Uterus (tissue), 4 donors: Measurements from ENCODE around the gene SYTL2. TPM values are rescaled to one million over a fixed set of nuclear protein-coding genes. Genes with fewer than 3 reads are reported as not detected.
A peak's percentile ranks its signal among the peaks of the same experiment; 100 is the strongest.

ENCODE experiments used
- DNase-seq, 2 donors: peaks; one replicate each; pipeline ENCODE4 v3.0.0-alpha.2; 2019 to 2020
- H3K27ac ChIP-seq, 2 donors: fragments of 200-600 bp; sonication (generic); 1 replicate in 1 of 2; 2 replicates in 1 of 2; pipeline ENCODE4 v1.5.1; 2016 to 2018
- H3K27me3 ChIP-seq, 2 donors: fragments of 200-600 bp; sonication (generic); one replicate each; pipeline ENCODE4 v1.5.1; 2018 to 2019; ENCODE audit warnings: control low read depth in 1 of 2
- H3K36me3 ChIP-seq, 2 donors: fragments of 200-600 bp; sonication (generic); one replicate each; pipeline ENCODE4 v1.5.1; 2019; ENCODE audit warnings: control low read depth in 1 of 2
- H3K4me1 ChIP-seq, 2 donors: fragments of 200-600 bp; sonication (generic); one replicate each; pipeline ENCODE4 v1.5.1; 2018 to 2019; ENCODE audit warnings: control low read depth in 1 of 2
- H3K4me3 ChIP-seq, 2 donors: fragments of 200-600 bp; sonication (generic); 1 replicate in 1 of 2; 2 replicates in 1 of 2; pipeline ENCODE4 v1.5.1; 2018 to 2019; ENCODE audit warnings: mild to moderate bottlenecking in 1 of 2
- H3K9me3 ChIP-seq, 2 donors: fragments of 200-600 bp; sonication (generic); one replicate each; pipeline ENCODE4 v1.5.1; 2019; ENCODE audit warnings: control low read depth in 1 of 2
- POLR2A ChIP-seq, 2 donors: fragments of 450-650 bp; IDR thresholded peaks; one replicate each; pipeline ENCODE4 v1.6.1; 2016; ENCODE audit warnings: antibody characterized with exemption in 2 of 2, mild to moderate bottlenecking in 1 of 2, moderate library complexity in 1 of 2
- intact Hi-C: fragments of 100-400 bp; cut with DNase I; formaldehyde crosslinking; loops from one replicate; pipeline ENCODE4 v1.15.1; 2023; ENCODE audit warnings: low total_unique reads
- total RNA-seq, 4 donors: library from RNA; depleted of rRNA in 3 of 4; stranded (reverse); fragments of >200 nt in 3 of 4; gene quantifications; one replicate each; pipeline versions ENCODE4 v1.1.0 to v1.2.4, GENCODE V29; 2014 to 2023
- TF ChIP-seq, protein P1 (sequence below), 4 experiments: fragments of 200-600 bp in 2 of 4; fragments of 450-650 bp in 2 of 4; sonication (generic) in 2 of 4; IDR thresholded peaks; one replicate each; pipeline ENCODE4 v1.5.1; 2016 to 2019; ENCODE audit warnings: antibody characterized with exemption in 4 of 4, mild to moderate bottlenecking in 2 of 4, moderate library complexity in 1 of 4
- donor health status: DM: yes; HTN: yes; CAD: no.

The SYTL2 gene
- total RNA-seq, 4 donors from 2014 or later = 33.0 to 77.4 (median 39.7) TPM

DNA sequence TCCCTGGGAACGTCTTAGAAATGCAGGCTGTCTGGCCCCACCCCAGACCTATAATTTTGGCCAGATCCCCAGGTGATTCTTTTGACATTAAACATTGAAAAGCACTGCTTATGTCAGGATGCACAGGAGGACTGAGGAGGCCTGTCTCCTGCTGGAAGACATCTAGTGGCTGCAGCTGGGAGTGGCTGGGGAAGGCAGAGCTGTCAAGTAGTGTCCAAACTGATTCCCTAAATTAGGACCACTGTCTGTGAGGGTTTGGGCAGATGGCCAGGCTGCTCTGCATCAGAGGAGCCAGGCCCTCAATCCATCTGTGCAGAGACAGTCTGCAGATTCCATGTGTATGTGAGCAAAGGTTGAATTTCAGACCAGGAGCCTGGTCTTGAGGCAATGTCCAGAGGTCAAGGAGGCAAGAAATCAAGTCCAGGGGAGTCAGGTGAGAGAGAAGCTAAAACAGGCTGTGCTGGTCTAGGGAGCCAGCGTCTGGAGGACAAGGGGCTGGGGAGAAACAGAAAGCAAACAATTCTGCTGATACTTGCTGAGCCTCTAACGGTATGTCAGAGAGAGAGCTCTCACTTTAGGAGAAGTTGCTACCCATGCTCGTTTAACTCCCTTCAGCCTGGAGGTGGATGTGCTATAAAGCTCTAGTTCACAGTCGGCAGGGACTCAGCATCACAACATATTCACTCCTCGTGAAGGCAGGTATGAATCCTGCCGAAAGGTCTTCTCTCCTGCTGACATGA lies 15.3 kb upstream of the SYTL2 start:
- Histone ChIP-seq H3K9me3 (no peaks in the 10 kb centered on the region), H3K4me1 (peaks cover 0 to 13% of the 10 kb centered on the region in 2 donors), H3K4me3 (no peak overlapping the region), H3K36me3 (no peaks in the 10 kb centered on the region), H3K27ac (peak overlapping the region; percentile 80 to 86), H3K27me3 (no peaks in the 10 kb centered on the region)
- DNase-seq = peak; percentile 53 to 57
- no peak for TF ChIP-seq POLR2A (IDR thresholded peaks at IDR 0.05)
- TF ChIP-seq, protein P1, sequence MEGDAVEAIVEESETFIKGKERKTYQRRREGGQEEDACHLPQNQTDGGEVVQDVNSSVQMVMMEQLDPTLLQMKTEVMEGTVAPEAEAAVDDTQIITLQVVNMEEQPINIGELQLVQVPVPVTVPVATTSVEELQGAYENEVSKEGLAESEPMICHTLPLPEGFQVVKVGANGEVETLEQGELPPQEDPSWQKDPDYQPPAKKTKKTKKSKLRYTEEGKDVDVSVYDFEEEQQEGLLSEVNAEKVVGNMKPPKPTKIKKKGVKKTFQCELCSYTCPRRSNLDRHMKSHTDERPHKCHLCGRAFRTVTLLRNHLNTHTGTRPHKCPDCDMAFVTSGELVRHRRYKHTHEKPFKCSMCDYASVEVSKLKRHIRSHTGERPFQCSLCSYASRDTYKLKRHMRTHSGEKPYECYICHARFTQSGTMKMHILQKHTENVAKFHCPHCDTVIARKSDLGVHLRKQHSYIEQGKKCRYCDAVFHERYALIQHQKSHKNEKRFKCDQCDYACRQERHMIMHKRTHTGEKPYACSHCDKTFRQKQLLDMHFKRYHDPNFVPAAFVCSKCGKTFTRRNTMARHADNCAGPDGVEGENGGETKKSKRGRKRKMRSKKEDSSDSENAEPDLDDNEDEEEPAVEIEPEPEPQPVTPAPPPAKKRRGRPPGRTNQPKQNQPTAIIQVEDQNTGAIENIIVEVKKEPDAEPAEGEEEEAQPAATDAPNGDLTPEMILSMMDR (IDR thresholded peaks at IDR 0.05) = peak; percentile 20 to 58 (median 45)
- intact Hi-C loops = no loop called here

DNA sequence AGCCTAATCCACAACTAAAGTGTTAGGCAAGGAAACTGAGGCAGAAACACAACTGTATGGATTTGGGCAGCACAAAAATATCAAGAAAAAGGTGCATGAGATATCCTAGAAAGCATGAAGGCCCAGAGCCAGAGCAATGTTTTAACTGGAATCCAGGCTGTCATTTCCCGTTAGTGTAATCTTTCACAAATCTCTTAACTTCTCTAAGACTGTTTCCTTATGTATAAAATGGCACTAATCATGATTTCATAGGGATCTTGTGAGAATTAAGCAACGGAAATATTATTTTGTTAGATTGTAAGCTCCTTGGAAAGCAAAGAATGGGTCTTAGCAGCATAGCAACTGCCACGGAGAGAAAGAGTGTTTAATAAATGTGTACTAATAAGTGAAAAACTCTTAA lies 14.7 kb upstream of the SYTL2 start:
- H3K4me3 ChIP-seq = no peak overlapping the region
- peaks cover 0 to 13% of the 10 kb centered on the region in 2 donors for H3K4me1 ChIP-seq
- intact Hi-C loops = no loop called here
- no peak for TF ChIP-seq POLR2A (IDR thresholded peaks at IDR 0.05)
- TF ChIP-seq, protein P1 (IDR thresholded peaks at IDR 0.05) = no peak
- H3K36me3 ChIP-seq = no peaks in the 10 kb centered on the region
- H3K27ac ChIP-seq = peak overlapping the region; percentile 80 to 86
- H3K27me3 ChIP-seq = no peaks in the 10 kb centered on the region
- no peak for DNase-seq
- no peaks in the 10 kb centered on the region for H3K9me3 ChIP-seq

DNA sequence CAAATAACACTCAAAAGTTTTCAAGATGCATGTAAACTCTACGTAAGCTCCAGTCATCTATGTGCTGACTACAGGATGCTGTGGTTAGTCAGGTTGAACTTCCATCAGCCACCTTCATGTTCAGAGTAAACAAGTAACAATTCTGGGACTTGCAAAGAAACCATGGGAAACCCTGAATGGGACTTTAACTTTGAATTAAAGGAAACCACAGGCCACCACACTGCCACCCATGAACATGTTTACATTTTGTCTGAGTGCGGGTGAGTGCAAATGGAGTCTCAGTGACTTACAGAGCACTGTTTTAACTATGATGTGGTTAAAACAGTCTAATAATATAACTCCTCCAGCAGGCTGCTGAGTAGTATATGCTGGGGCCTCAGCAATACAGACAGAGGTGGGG lies 12.9 kb upstream of the SYTL2 start:
- peaks cover 0 to 13% of the 10 kb centered on the region in 2 donors for H3K4me1 ChIP-seq
- intact Hi-C loops = no loop called here
- no peak for TF ChIP-seq POLR2A (IDR thresholded peaks at IDR 0.05)
- TF ChIP-seq, protein P1 (IDR thresholded peaks at IDR 0.05) = no peak
- no peak for DNase-seq
- H3K27ac ChIP-seq = no peak overlapping the region
- H3K27me3 ChIP-seq = no peaks in the 10 kb centered on the region
- H3K4me3 ChIP-seq = no peak overlapping the region
- H3K36me3 ChIP-seq = no peaks in the 10 kb centered on the region
- no peaks in the 10 kb centered on the region for H3K9me3 ChIP-seq

DNA sequence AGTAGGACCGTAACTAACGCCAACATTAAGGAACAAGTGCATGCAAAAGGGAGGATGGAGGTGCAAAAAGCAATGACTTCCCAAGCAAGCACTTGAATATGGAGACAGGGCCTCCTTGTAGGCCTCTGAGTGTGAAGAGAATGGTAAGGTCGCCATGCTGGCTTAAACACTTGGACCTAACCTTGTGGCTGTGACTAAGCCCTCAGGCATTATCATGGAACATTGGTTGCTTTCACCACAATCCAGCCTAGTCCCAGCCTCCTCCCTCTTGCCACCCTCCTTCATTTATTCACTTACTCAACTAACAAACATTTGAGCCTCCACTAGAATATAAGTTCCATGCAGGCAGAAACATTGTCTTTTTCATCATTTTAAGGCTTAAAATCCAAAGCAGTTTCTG lies 11.9 kb upstream of the SYTL2 start:
- Histone ChIP-seq H3K36me3 (no peaks in the 10 kb centered on the region), H3K4me1 (peaks cover 0 to 13% of the 10 kb centered on the region in 2 donors), H3K27ac (no peak overlapping the region), H3K4me3 (no peak overlapping the region), H3K9me3 (no peaks in the 10 kb centered on the region), H3K27me3 (no peaks in the 10 kb centered on the region)
- no peak for DNase-seq
- intact Hi-C loops = no loop called here
- TF ChIP-seq, protein P1 (IDR thresholded peaks at IDR 0.05) = no peak
- TF ChIP-seq POLR2A (IDR thresholded peaks at IDR 0.05) = no peak

DNA sequence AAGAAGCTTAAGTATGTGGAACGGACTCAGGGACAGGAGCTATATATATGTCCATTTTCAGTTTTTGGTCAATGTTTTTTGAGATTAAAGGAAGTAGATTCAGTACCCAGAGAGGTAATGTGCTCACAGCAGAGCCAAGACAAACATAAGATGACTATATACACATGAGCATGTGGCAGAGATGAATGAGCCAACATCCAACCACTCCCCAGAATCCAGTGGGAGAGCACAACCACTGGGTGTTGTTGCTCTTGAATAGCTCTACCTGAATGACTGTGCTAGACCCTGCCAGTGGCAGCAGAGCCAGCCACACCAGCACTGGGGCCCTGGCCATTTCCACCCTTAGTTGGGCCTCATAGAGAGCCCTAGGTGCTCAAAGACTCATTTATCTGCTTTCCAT lies 10.7 kb upstream of the SYTL2 start:
- no peak for DNase-seq
- intact Hi-C loops = no loop called here
- H3K27me3 ChIP-seq = no peaks in the 10 kb centered on the region
- no peak overlapping the region for H3K4me3 ChIP-seq
- no peak overlapping the region for H3K27ac ChIP-seq
- H3K9me3 ChIP-seq = no peaks in the 10 kb centered on the region
- TF ChIP-seq POLR2A (IDR thresholded peaks at IDR 0.05) = no peak
- TF ChIP-seq, protein P1 (IDR thresholded peaks at IDR 0.05) = no peak
- H3K4me1 ChIP-seq = peaks cover 0 to 5% of the 10 kb centered on the region in 2 donors
- H3K36me3 ChIP-seq = no peaks in the 10 kb centered on the region
